TTC549 (cell line): Measurements from ENCODE around the gene MPRIP.

Experiments
- FAIRE-seq: peaks from 2 replicates; lab custom pipeline; 2012; peaks lifted over from hg19 to GRCh38; lab: Jason Lieb, UNC

MPRIP gene

GRCh38 chr17:17066021-17066420 lies 23.8 kb downstream of the MPRIP start:
- no peak for FAIRE-seq

GRCh38 chr17:17067257-17067656 lies 25.0 kb downstream of the MPRIP start:
- FAIRE-seq, result no peak

GRCh38 chr17:17069849-17070248 lies 27.6 kb downstream of the MPRIP start:
- FAIRE-seq, result no peak

- FAIRE-seq, result no peak
Observed at GRCh38 chr17:17070931-17071330, 28.7 kb downstream of the MPRIP start.

- no peak for FAIRE-seq
Observed at GRCh38 chr17:17071531-17072360, 29.5 kb downstream of the MPRIP start.

GRCh38 chr17:17072546-17072945 lies 30.3 kb downstream of the MPRIP start:
- no peak for FAIRE-seq

GRCh38 chr17:17073030-17073564 lies 30.8 kb downstream of the MPRIP start:
- no peak for FAIRE-seq

- FAIRE-seq, result no peak
Observed at GRCh38 chr17:17073581-17074403, 31.5 kb downstream of the MPRIP start.

GRCh38 chr17:17075125-17075781 lies 33.0 kb downstream of the MPRIP start:
- FAIRE-seq, result no peak

GRCh38 chr17:17076066-17076465 lies 33.8 kb downstream of the MPRIP start:
- FAIRE-seq, result no peak

- FAIRE-seq, result no peak
Observed at GRCh38 chr17:17077101-17077500, 34.8 kb downstream of the MPRIP start.

GRCh38 chr17:17077861-17078732 lies 35.8 kb downstream of the MPRIP start:
- FAIRE-seq, result no peak

GRCh38 chr17:17078832-17079231 lies 36.6 kb downstream of the MPRIP start:
- no peak for FAIRE-seq

GRCh38 chr17:17079336-17079735 lies 37.1 kb downstream of the MPRIP start:
- FAIRE-seq, result no peak

- FAIRE-seq, result no peak
Observed at GRCh38 chr17:17079761-17080160, 37.5 kb downstream of the MPRIP start.

- FAIRE-seq, result no peak
Observed at GRCh38 chr17:17080181-17080631, 37.9 kb downstream of the MPRIP start.

- FAIRE-seq, result no peak
Observed at GRCh38 chr17:17080781-17081180, 38.5 kb downstream of the MPRIP start.

- no peak for FAIRE-seq
Observed at GRCh38 chr17:17081304-17081940, 39.2 kb downstream of the MPRIP start.

- FAIRE-seq, result no peak
Observed at GRCh38 chr17:17082878-17083277, 40.6 kb downstream of the MPRIP start.

- no peak for FAIRE-seq
Observed at GRCh38 chr17:17084317-17084835, 42.1 kb downstream of the MPRIP start.

- no peak for FAIRE-seq
Observed at GRCh38 chr17:17084941-17085340, 42.7 kb downstream of the MPRIP start.
